HG02970 (cell line): Measurements from ENCODE around the gene JHY.

Experiments
- ATAC-seq: cut with Tn5 transposase; IDR thresholded peaks from one replicate; pipeline ENCODE4 v1.9.1; 2021; ENCODE audit warnings: mild to moderate bottlenecking, moderate library complexity, moderate number of reproducible peaks; ENCODE audit not compliant: unreplicated experiment, low FRiP score

JHY gene

DNA sequence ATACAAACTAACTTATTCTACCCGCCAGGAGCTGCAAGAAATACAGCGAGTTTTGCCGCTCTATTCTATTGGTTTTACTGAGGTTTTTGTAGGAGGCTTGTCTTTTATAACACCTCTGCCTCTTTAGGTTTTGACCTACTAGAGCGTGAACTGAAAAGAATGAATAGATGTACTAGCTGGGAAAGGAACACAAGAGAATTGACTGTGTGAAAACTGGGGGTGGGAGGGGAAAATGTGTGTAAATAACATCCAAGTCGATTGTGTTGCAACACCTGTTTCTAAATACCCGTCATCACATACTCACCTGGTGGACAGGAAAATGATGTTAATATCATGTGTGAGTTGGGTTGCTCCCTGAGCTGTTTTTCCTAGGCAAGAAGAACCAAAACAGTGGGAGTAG is 12.9 kb upstream of the JHY start:
- ATAC-seq: no peak

DNA sequence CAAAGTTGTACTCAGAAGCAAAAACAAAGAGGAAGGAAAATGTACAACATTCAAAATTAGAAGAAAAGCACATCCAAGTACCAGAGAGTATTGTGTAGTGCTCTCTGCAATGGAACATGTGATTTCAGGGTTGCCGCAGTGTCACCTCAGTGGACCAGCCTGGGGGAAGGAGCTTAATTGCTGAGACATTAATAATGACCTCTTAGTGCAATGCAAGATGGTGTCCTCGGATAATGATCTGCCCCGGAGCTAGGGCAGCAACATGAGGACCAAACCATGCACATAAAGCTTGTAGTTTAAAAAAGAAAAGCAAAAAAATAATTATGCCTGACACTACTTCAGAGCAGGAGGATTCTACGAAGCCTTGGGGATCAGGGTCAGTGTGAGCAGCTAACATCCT is 11.3 kb upstream of the JHY start:
- ATAC-seq: no peak

- no peak for ATAC-seq
These were observed 10.5 kb upstream of the JHY start for GRCh38 chr11:122872046-122872445.

- ATAC-seq: no peak
These were observed 7.6 kb upstream of the JHY start for GRCh38 chr11:122874991-122875390.

GRCh38 chr11:122877732-122878131 is 4.8 kb upstream of the JHY start:
- ATAC-seq: no peak

GRCh38 chr11:122879785-122880184 is 2.8 kb upstream of the JHY start:
- ATAC-seq: no peak

DNA sequence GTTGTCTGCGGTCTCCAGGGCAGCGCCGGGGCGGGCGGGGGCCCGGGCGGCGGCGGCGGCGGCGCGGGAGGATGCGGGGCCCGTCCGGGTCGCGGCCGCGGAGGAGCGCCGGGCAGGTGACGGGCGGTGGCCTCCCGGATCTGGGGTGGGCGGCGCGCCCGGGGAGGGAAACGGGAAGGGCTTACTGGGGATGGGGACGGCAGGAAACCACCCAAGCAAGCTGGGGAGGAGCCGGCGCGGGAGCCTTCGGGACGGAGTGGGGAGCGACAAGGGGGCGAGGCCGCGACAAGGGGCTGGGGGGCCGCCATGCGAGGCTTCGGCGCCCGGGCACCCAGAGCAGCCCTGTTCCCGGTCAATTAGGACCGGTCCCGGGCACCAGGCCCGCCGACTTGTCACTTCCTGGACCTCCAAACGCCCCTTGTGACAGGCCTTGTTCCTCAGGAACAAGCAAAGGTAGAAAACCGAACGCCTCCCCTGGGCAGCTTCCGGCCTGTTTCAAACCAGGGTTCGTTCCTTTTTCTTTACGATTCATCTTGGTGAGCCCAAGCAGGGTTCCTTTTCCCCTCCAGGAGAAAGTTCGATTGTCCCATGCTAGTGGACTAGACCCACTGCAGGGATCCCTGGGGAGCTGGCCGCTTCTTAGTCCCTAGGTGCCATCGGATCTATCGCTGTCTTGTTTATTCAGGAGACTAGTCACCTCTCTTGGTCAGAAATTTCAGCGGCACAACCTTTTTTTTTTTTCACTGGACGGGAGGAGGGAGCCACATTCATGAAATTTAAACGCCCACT is 492 bp downstream of the JHY start:
- ATAC-seq: no peak

GRCh38 chr11:122883646-122883979 is 1.1 kb downstream of the JHY start:
- no peak for ATAC-seq

DNA sequence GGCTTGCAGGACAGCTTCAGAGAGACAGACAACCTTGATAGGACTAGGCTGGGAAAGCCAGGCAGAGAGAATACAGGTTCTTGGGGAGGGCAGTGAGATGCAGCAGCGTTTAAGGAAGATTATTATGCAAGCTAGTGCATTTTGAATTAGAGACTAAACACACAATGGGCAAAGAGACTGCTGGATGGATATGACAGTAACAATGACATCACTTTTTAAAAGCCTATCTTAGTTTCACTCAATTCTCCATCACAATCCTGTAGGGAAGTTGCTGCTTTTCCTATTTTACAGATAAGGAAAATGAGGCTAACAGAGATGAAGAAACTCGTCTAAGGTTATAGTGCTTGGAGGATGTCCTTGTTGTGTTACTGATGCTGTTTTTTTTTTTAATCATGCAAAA is 5.6 kb downstream of the JHY start:
- ATAC-seq: no peak

GRCh38 chr11:122893131-122893530 is 10.6 kb downstream of the JHY start:
- ATAC-seq: no peak

DNA sequence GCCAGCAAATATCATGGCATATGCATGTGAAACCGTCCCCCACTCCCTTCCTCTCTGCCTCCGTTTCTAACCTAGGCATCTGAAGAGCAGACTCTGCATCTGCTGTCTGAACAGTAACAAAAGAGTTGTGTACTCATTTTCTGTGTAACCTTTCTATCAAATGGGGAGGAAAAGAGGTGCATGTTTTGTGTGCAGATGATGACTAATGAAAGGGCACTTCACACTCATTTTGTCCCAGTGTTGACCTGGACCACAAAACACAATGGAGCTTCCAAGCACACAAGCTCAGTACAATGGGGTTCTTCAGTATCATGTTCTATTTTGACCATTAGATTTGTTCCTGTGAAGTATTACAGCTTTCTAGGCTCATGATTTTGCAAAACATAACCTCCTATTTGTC is 13.0 kb downstream of the JHY start:
- no peak for ATAC-seq

- ATAC-seq: no peak
These were observed 15.1 kb downstream of the JHY start for GRCh38 chr11:122897606-122898210.

GRCh38 chr11:122898799-122899198 is 16.2 kb downstream of the JHY start:
- ATAC-seq: no peak

DNA sequence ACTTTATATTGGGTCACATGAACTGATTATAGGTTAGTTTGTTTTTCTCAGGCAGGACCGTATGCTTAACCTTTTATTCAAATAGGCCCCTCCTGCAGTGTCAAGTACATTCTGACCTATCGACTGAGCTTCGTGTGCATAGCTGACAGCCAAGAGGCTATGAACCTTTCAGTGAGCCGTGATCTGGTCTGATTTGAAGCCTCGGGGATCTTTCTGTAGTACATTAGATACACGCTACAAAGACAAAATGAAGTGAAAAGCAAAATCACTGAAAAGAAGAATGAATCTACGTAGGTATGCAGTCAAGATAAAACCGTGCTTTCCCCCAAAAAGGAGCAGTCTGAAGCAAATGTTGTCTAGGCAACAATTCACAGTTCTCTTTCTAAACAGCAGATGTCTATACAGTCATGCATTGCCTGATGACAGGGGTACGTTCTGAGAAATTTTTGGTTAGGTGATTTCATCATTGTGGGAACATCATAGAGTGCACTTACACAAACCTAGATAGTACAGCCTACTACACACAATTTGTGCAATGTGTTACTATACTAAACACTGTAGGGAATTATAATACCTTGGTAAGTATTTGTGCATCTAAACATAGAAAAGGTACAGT is 18.1 kb downstream of the JHY start:
- ATAC-seq: no peak

GRCh38 chr11:122902951-122903350 is 20.4 kb downstream of the JHY start:
- no peak for ATAC-seq

DNA sequence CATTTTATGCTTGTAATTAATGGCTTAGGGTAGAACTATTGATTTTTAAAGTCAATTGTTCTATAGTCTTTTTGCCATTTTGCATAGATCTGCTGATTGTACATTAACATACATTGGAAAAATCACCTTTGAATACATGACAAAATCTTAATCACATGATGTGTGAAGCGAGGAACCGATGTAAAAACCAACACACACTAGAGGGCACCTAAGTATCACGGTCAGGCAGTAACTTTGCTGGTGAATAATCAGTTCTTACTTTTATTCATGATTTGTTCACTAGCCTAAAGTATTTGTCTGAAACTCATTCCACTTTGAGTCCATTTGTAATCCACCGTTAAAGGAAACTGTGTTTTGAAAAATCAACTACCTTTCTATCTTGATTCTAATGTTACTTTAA is 28.2 kb downstream of the JHY start:
- ATAC-seq: no peak

GRCh38 chr11:122917311-122917710 is 34.8 kb downstream of the JHY start:
- no peak for ATAC-seq

DNA sequence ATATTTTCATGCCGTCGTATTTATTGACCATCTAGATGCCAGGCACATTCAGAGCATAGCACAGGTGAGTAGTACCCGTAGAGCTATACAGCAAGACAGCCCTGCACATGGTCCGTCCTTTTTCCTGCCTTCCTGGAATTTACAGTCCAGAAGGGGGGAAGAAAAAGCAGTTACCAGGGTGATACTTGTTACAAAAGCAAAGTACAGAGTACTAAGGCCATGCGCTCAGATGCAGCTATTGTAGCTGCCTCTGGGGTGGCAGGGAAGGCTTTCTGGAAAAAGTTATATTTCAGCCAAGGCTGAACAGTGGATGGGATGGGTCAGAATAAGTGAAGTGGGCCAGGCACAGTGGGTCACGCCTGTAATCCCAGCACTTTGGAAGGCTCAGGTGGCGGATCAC is 36.2 kb downstream of the JHY start:
- ATAC-seq: no peak

- no peak for ATAC-seq
These were observed 38.0 kb downstream of the JHY start for GRCh38 chr11:122920579-122920978.

- no peak for ATAC-seq
These were observed 40.3 kb downstream of the JHY start for GRCh38 chr11:122922893-122923292.

- ATAC-seq: no peak
These were observed 40.7 kb downstream of the JHY start for GRCh38 chr11:122923302-122923701.

DNA sequence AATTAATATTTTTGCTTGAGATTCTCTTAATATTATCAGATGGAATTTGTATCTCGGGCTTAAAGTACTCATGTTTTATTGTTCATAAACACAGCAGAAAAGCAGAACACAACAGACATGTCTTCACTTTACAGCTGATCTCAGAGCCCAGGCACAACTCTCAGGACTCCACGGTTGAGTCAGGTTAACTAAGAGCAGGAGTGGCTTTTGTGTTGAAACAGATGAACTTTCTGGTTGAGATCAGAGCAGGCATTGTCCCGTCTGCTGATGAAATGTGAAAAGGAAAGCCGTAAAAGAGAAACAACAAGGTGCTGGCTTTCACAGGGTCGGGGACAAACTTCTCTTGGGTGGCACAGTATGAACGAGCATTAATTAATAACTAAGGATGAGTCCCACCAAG is 49.0 kb downstream of the JHY start:
- ATAC-seq: no peak
